IPS-18a (cell line): ENCODE data around the gene LYPD5.

ENCODE experiments used
- H3K27ac ChIP-seq: one replicate; pipeline ENCODE4 v1.5.1; 2013; ENCODE audit warnings: low read length
- H3K27me3 ChIP-seq: one replicate; pipeline ENCODE4 v1.6.1; 2013; ENCODE audit warnings: mild to moderate bottlenecking, low read length; ENCODE audit not compliant: control insufficient read depth, insufficient read depth
- H3K36me3 ChIP-seq: one replicate; pipeline ENCODE4 v1.6.1; 2013; ENCODE audit warnings: low read depth, low read length; ENCODE audit not compliant: control insufficient read depth
- H3K4me1 ChIP-seq: one replicate; pipeline ENCODE4 v1.6.1; 2013; ENCODE audit warnings: low read depth, low read length; ENCODE audit not compliant: control insufficient read depth
- H3K4me3 ChIP-seq: one replicate; pipeline ENCODE4 v1.5.1; 2013; ENCODE audit warnings: low read length
- H3K9ac ChIP-seq: one replicate; pipeline ENCODE4 v1.6.1; 2013; ENCODE audit warnings: mild to moderate bottlenecking, low read length, moderate library complexity
- H3K9me3 ChIP-seq: one replicate; pipeline ENCODE4 v1.6.1; 2013; ENCODE audit warnings: low read depth, low read length; ENCODE audit not compliant: control insufficient read depth

Gene LYPD5

GRCh38 chr19:43747557-43748204 lies 54.6 kb downstream of the LYPD5 start:
- no peak overlapping the region for H3K27ac ChIP-seq
- H3K4me3 ChIP-seq = no peak overlapping the region
- no peaks in the 10 kb centered on the region for H3K4me1 ChIP-seq
- H3K36me3 ChIP-seq = peaks cover 58% of the 10 kb centered on the region
- H3K27me3 ChIP-seq = no peaks in the 10 kb centered on the region
- H3K9ac ChIP-seq = no peak overlapping the region
- no peaks in the 10 kb centered on the region for H3K9me3 ChIP-seq
